Stimulated activated CD8-positive, alpha-beta memory T cell treated with anti-CD3 and anti-CD28 coated beads, Interleukin-4, amount 100 ng/mL, for 24 hours (primary cell): Measurements from ENCODE around the gene SELENOF.
"Not testable (repeated sequence)": the region's sequence is repeated elsewhere in the genome, so short reads cannot be mapped to it uniquely, and the experiment has no call there.

Source experiments
- DNase-seq: peaks from one replicate; pipeline ENCODE4 v3.0.0-alpha.2; 2020; ENCODE audit warnings: low read depth

SELENOF gene

GRCh38 chr1:86856196-86856595, 57.7 kb downstream of the SELENOF start:
- DNase-seq: no peak

- DNase-seq: no peak
Measured at GRCh38 chr1:86854352-86854751, 59.6 kb downstream of the SELENOF start.

GRCh38 chr1:86852782-86853408, 61.0 kb downstream of the SELENOF start:
- no peak for DNase-seq

GRCh38 chr1:86852289-86852688, 61.6 kb downstream of the SELENOF start:
- no peak for DNase-seq

GRCh38 chr1:86849756-86850155, 64.2 kb downstream of the SELENOF start:
- DNase-seq: no peak

- no peak for DNase-seq
Measured at GRCh38 chr1:86848654-86849053, 65.3 kb downstream of the SELENOF start.

- DNase-seq: no peak
Measured at GRCh38 chr1:86846164-86846647, 67.7 kb downstream of the SELENOF start.

- no peak for DNase-seq
Measured at GRCh38 chr1:86845514-86845913, 68.4 kb downstream of the SELENOF start.

- DNase-seq: no peak
Measured at GRCh38 chr1:86841116-86841515, 72.8 kb downstream of the SELENOF start.

GRCh38 chr1:86833461-86834215, 80.3 kb downstream of the SELENOF start:
- DNase-seq: peak; percentile 6

- DNase-seq: no peak
Measured at GRCh38 chr1:86832433-86832832, 81.5 kb downstream of the SELENOF start.

- no peak for DNase-seq
Measured at GRCh38 chr1:86829321-86829720, 84.6 kb downstream of the SELENOF start.

- no peak for DNase-seq
Measured at GRCh38 chr1:86828024-86828423, 85.9 kb downstream of the SELENOF start.

GRCh38 chr1:86826856-86827255, 87.1 kb downstream of the SELENOF start:
- DNase-seq: no peak

GRCh38 chr1:86825319-86825718, 88.6 kb downstream of the SELENOF start:
- DNase-seq: no peak

GRCh38 chr1:86823821-86824500, 90.0 kb downstream of the SELENOF start:
- DNase-seq: no peak

- DNase-seq: no peak
Measured at GRCh38 chr1:86823386-86823785, 90.5 kb downstream of the SELENOF start.

- no peak for DNase-seq
Measured at GRCh38 chr1:86822459-86822858, 91.5 kb downstream of the SELENOF start.

GRCh38 chr1:86821956-86822355, 92.0 kb downstream of the SELENOF start:
- DNase-seq: no peak

- not testable (repeated sequence) for DNase-seq
Measured at GRCh38 chr1:86819970-86820369, 94.0 kb downstream of the SELENOF start.

GRCh38 chr1:86817246-86817826, 96.6 kb downstream of the SELENOF start:
- DNase-seq: not testable (repeated sequence)

GRCh38 chr1:86814118-86814517, 99.8 kb downstream of the SELENOF start:
- not testable (repeated sequence) for DNase-seq
